Measurements from ENCODE around the gene TFDP3. TPM values are rescaled to one million over a fixed set of nuclear protein-coding genes. Genes with fewer than 3 reads are reported as not detected.

TFDP3 gene
- total RNA-seq, 4 donors from 2014 or later, result not detected

DNA sequence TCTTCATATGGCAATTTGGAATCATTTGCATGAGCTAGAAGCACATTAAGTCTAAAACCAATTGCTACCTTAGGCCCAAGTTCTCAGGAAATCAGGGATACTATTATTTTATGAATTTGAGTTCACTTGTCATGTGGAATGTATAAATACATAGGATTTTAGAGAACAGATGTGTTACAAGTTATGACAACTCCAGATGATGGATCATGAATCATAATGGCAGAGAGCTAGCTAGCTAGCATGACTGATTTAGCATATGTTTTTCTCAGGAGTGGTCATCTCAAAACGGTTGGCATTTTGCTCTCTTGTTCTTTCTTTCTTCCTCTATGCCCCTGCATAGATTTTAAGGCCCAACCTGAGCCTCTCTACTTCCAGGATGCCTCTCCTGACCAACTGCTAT is 14.2 kb upstream of the TFDP3 start:
- Histone ChIP-seq H3K4me3 (no peak overlapping the region), H3K27me3 (no peaks in the 10 kb centered on the region), H3K36me3 (no peaks in the 10 kb centered on the region), H3K9me3 (no peaks in the 10 kb centered on the region), H3K4me1 (no peaks in the 10 kb centered on the region), H3K27ac (no peak overlapping the region)
- TF ChIP-seq POLR2A (IDR thresholded peaks at IDR 0.05) (no peak), CTCF (IDR thresholded peaks at IDR 0.05) (no peak)
- no peak for DNase-seq

DNA sequence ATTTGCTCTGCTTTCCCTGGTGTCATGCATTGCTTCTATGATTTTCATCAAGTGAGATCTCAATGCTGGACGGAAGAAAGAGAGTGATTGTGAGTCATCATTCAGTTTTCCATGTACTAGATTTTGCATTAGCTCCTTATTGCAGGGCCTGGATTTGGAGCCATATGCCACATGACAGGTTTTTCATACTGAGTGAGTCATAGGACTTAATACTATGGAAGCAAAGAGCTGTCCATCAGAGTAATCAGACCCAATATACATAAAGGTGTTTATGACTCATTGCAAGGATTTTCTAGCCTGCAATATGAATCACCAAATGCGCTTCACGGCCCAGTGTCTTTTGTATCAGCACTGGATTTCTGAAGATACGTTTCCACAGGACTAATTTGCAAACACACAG is 11.2 kb upstream of the TFDP3 start:
- DNase-seq, result no peak
- no peaks in the 10 kb centered on the region for H3K36me3 ChIP-seq
- H3K27ac ChIP-seq, result no peak overlapping the region
- H3K9me3 ChIP-seq, result no peaks in the 10 kb centered on the region
- no peaks in the 10 kb centered on the region for H3K4me1 ChIP-seq
- H3K4me3 ChIP-seq, result no peak overlapping the region
- H3K27me3 ChIP-seq, result no peaks in the 10 kb centered on the region
- no peak for TF ChIP-seq POLR2A (IDR thresholded peaks at IDR 0.05)
- TF ChIP-seq CTCF (IDR thresholded peaks at IDR 0.05), result no peak

DNA sequence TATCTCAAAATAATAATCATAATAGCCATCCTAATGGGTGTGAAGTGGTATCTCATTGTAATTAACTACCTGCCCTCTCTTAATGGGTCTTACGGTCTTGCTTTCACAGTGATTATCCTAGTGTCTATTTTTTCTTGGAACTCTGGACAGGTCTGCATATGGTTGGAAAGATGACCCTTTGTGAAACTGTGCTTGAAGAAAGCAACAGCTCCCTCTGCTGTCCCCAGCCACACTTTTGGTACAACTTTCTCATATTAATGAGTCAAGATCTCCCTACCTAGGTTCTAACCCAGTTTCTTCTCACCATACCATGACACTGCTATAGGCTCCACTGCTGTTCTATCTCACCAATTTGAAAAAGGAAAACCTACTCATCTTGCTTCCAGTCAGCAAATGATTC is 2.4 kb downstream of the TFDP3 start:
- no peak for DNase-seq
- H3K4me3 ChIP-seq, result no peak overlapping the region
- TF ChIP-seq CTCF (IDR thresholded peaks at IDR 0.05) (peak in 2 of 6 experiments; percentile 21), POLR2A (IDR thresholded peaks at IDR 0.05) (no peak)

DNA sequence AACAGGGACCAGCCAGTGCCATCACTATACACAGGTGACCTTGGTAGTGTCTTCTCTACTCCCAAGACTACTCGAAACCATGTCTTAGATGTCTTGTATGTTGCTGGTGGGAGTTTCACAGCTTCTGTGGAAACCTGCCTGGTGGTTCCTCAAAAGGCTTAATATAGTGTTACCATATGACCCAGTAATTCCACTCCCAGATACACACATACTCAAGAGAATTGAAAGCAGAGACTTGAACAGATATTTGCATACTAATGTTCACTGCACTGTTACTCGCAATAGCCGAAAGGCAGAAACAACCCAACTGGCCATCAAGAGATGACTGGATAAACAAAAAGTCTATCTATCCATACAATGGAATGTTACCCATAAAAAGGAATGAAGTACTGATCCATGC is 3.1 kb downstream of the TFDP3 start:
- Histone ChIP-seq H3K36me3 (no peaks in the 10 kb centered on the region), H3K9me3 (no peaks in the 10 kb centered on the region), H3K4me3 (no peak overlapping the region), H3K4me1 (no peaks in the 10 kb centered on the region), H3K27me3 (no peaks in the 10 kb centered on the region), H3K27ac (no peak overlapping the region)
- DNase-seq, result no peak
- no peak for TF ChIP-seq CTCF (IDR thresholded peaks at IDR 0.05)
- no peak for TF ChIP-seq POLR2A (IDR thresholded peaks at IDR 0.05)

More for the DNA sequence above, 2.4 kb downstream of the TFDP3 start:
- Histone ChIP-seq H3K36me3 (no peaks in the 10 kb centered on the region), H3K9me3 (no peaks in the 10 kb centered on the region), H3K27me3 (no peaks in the 10 kb centered on the region), H3K27ac (no peak overlapping the region), H3K4me1 (no peaks in the 10 kb centered on the region)

DNA sequence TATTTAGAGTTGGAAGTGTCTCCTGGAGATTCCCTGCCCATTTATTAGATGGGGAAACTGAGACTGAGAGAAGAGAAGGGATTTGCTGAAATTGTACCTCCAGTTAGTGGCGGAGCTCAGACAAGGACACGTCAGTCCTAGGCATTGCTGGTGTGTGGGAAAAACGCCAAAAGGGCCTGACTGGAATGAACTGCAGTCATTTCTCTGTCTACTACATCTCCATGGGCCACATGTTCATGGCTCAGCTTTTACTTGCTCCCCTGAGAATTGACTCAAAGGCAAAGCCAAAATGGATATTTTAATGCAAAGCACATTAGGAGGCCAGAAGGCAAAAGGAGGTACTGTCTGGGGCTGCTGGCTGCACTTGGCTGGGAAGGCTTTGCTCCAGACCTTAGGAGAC is 3.9 kb downstream of the TFDP3 start:
- Histone ChIP-seq H3K27me3 (no peaks in the 10 kb centered on the region), H3K36me3 (no peaks in the 10 kb centered on the region), H3K27ac (no peak overlapping the region), H3K4me1 (no peaks in the 10 kb centered on the region), H3K9me3 (no peaks in the 10 kb centered on the region), H3K4me3 (no peak overlapping the region)
- TF ChIP-seq CTCF (IDR thresholded peaks at IDR 0.05) (no peak), POLR2A (IDR thresholded peaks at IDR 0.05) (no peak)
- DNase-seq, result no peak

DNA sequence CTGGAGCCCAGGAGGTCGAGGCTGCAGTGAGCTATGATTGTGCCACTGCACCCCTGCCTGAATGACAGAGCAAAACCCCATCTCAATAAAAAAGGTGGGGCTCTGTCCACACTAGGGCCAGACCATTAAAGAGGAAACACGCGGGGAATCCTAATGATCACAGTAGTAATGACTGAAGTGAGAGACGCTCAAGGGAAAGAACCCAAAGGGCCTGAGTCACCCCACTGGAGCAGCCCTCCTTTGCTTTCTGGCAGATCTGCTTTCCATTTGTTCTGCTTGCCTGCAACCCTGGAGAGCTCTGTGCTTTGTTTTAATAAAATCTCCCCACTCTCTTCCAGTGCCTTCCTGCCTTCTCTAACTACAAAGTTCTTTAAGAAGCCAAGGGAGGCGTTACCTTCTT is 5.0 kb downstream of the TFDP3 start:
- Histone ChIP-seq H3K27ac (no peak overlapping the region), H3K9me3 (no peaks in the 10 kb centered on the region), H3K27me3 (no peaks in the 10 kb centered on the region), H3K4me3 (no peak overlapping the region), H3K4me1 (no peaks in the 10 kb centered on the region), H3K36me3 (no peaks in the 10 kb centered on the region)
- TF ChIP-seq POLR2A (IDR thresholded peaks at IDR 0.05), result no peak
- no peak for TF ChIP-seq CTCF (IDR thresholded peaks at IDR 0.05)
- DNase-seq, result no peak

Measured in Peyer's patch (tissue), 4 donors.